MCF 10A (cell line): ENCODE data around the gene IL4R. TPM values are rescaled to one million over a fixed set of nuclear protein-coding genes. Genes with fewer than 3 reads are reported as not detected.
"Not testable (repeated sequence)": the region's sequence is repeated elsewhere in the genome, so short reads cannot be mapped to it uniquely, and the experiment has no call there.

Source experiments
- BruUV-seq: library from RNA; stranded (reverse); fragments of 400-500 nt; replicated peaks from 2 replicates; lab custom pipeline; 2021; lab: Mats Ljungman, UMichigan
- CTCF ChIA-PET: fragments of 300-600 bp; sonication (Branson Sonifier 250); formaldehyde crosslinking; extraction: SDS; loops from one replicate; lab custom pipeline; 2021; ENCODE audit warnings: antibody characterized with exemption, inconsistent platforms; lab: Yijun Ruan, JAX
- POLR2A ChIA-PET: fragments of 300-600, 350-650 bp; sonication (Branson Sonifier 250); formaldehyde crosslinking; extraction: SDS; loops from one replicate; lab custom pipeline; 2020; ENCODE audit warnings: antibody characterized with exemption, inconsistent platforms; lab: Yijun Ruan, JAX
- DNase-seq: peaks from one replicate; pipeline ENCODE4 v3.0.0-alpha.2; 2018; ENCODE audit not compliant: unreplicated experiment
- H3K27ac Mint-ChIP-seq: one replicate; pipeline ENCODE4 v1.8.0; 2022; ENCODE audit warnings: mild to moderate bottlenecking, low read depth, mixed read lengths; ENCODE audit not compliant: unreplicated experiment
- H3K27me3 Mint-ChIP-seq: one replicate; pipeline ENCODE4 v1.8.0; 2022; ENCODE audit warnings: mixed read lengths; ENCODE audit not compliant: insufficient read depth, unreplicated experiment
- H3K36me3 Mint-ChIP-seq: one replicate; pipeline ENCODE4 v1.8.0; 2022; ENCODE audit warnings: mild to moderate bottlenecking, moderate library complexity, mixed read lengths; ENCODE audit not compliant: insufficient read depth, unreplicated experiment
- H3K4me1 Mint-ChIP-seq: one replicate; pipeline ENCODE4 v1.8.0; 2022; ENCODE audit warnings: mixed read lengths; ENCODE audit not compliant: insufficient read depth, unreplicated experiment
- H3K4me3 Mint-ChIP-seq: one replicate; pipeline ENCODE4 v1.8.0; 2022; ENCODE audit warnings: mild to moderate bottlenecking, moderate library complexity, mixed read lengths; ENCODE audit not compliant: unreplicated experiment
- H3K9me3 Mint-ChIP-seq: one replicate; pipeline ENCODE4 v1.8.0; 2022; ENCODE audit warnings: mixed read lengths; ENCODE audit not compliant: unreplicated experiment
- intact Hi-C: fragments of 100-400 bp; cut with micrococcal nuclease; formaldehyde crosslinking; loops from 2 replicates; pipeline ENCODE4 v1.14.1; 2022
- total RNA-seq: library from RNA; stranded (reverse); gene quantifications from 2 replicates; pipeline ENCODE4 v1.2.3, GENCODE V29; 2022
- TF ChIP-seq, protein P1 (sequence below): fragments of 200-600 bp; IDR thresholded peaks from one replicate; pipeline ENCODE4 v1.8.0; 2022; ENCODE audit warnings: antibody characterized with exemption, mild to moderate bottlenecking; ENCODE audit not compliant: unreplicated experiment

Gene IL4R
- total RNA-seq, 1 experiment from 2014 or later = 51.9 TPM

- DNase-seq = no peak
- Mint-ChIP-seq H3K4me1 (peaks cover 10% of the 10 kb centered on the region), H3K27ac (no peak overlapping the region), H3K9me3 (peaks cover 6% of the 10 kb centered on the region), H3K27me3 (no peaks in the 10 kb centered on the region), H3K4me3 (no peak overlapping the region), H3K36me3 (no peaks in the 10 kb centered on the region)
- CTCF ChIA-PET = interaction anchor here (0.7 to 1.7 kb wide), 4 partner anchors 19 to 79 kb away, joined by 3 to 6 read pairs (median 3); partner anchors contain the start of gene NSMCE1
- POLR2A ChIA-PET = interaction anchor here (0.6 to 1.7 kb wide), 6 partner anchors 12 to 36 kb away, joined by 3 to 5 read pairs (median 4); no protein-coding TSS in a partner anchor
- intact Hi-C loops = no loop called here
- no TSS peak for BruUV-seq
- TF ChIP-seq, protein P1, sequence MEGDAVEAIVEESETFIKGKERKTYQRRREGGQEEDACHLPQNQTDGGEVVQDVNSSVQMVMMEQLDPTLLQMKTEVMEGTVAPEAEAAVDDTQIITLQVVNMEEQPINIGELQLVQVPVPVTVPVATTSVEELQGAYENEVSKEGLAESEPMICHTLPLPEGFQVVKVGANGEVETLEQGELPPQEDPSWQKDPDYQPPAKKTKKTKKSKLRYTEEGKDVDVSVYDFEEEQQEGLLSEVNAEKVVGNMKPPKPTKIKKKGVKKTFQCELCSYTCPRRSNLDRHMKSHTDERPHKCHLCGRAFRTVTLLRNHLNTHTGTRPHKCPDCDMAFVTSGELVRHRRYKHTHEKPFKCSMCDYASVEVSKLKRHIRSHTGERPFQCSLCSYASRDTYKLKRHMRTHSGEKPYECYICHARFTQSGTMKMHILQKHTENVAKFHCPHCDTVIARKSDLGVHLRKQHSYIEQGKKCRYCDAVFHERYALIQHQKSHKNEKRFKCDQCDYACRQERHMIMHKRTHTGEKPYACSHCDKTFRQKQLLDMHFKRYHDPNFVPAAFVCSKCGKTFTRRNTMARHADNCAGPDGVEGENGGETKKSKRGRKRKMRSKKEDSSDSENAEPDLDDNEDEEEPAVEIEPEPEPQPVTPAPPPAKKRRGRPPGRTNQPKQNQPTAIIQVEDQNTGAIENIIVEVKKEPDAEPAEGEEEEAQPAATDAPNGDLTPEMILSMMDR = no peak
Observed at GRCh38 chr16:27287051-27287811, 26.5 kb upstream of the IL4R start.

- CTCF ChIA-PET = interaction anchor here (1.2 to 1.7 kb wide), 2 partner anchors 51 to 53 kb away, joined by 3 read pairs; no protein-coding TSS in a partner anchor
- H3K4me3 Mint-ChIP-seq = no peak overlapping the region
- intact Hi-C loops = no loop called here
- no TSS peak for BruUV-seq
- DNase-seq = no peak
- H3K9me3 Mint-ChIP-seq = peaks cover 6% of the 10 kb centered on the region
- no peaks in the 10 kb centered on the region for H3K27me3 Mint-ChIP-seq
- TF ChIP-seq, protein P1 = no peak
- H3K36me3 Mint-ChIP-seq = no peaks in the 10 kb centered on the region
- POLR2A ChIA-PET = interaction anchor here (0.6 kb wide), 2 partner anchors 11 to 33 kb away, joined by 4 to 5 read pairs; no protein-coding TSS in a partner anchor
- peaks cover 10% of the 10 kb centered on the region for H3K4me1 Mint-ChIP-seq
- no peak overlapping the region for H3K27ac Mint-ChIP-seq
Observed at GRCh38 chr16:27287887-27288286, 25.9 kb upstream of the IL4R start.

DNA sequence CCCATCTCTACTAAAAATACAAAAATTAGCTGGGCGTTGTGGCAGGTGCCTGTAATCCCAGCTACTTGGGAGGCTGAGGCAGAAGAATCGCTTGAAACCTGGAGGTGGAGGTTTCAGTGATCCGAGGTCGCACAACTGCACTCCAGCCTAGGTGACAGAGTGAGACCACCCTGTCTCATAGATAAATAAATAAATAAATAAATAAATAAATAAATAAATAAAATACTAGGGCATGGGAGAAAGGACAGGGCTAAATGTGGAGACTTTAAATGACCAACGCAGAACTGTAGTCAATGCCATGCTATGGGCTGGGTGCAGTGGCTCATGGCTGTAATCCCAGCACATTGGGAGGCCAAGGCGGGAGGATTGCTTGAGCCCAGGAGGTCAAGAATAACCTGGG is 25.5 kb upstream of the IL4R start:
- POLR2A ChIA-PET, CTCF ChIA-PET, H3K27me3 Mint-ChIP-seq, H3K4me3 Mint-ChIP-seq, intact Hi-C loops, H3K27ac Mint-ChIP-seq, DNase-seq, H3K36me3 Mint-ChIP-seq, H3K4me1 Mint-ChIP-seq, H3K9me3 Mint-ChIP-seq, BruUV-seq: not testable (repeated sequence)

DNA sequence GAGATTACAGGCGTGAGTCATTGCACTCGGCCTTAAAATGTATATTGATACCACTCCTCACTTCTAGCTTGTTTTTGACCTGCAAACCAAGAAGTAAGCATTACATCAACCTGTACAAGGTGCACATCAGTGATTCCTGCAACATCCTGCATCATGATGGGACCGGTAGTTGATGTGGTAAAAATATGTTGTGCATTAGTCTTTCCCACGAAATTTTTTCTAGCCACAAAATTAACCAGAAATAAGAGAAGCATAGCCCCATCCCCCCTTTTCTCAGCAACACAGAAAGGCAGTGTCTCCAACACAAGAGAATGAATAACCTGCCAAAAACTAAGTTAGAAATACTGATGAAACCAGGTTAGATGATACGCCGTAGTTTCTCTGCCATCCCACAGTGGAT is 24.1 kb upstream of the IL4R start:
- intact Hi-C loops = no loop called here
- Mint-ChIP-seq H3K4me1 (peaks cover 10% of the 10 kb centered on the region), H3K4me3 (no peak overlapping the region), H3K36me3 (no peaks in the 10 kb centered on the region), H3K27me3 (no peaks in the 10 kb centered on the region), H3K27ac (no peak overlapping the region), H3K9me3 (peaks cover 6% of the 10 kb centered on the region)
- CTCF ChIA-PET = no interaction called here
- BruUV-seq = no TSS peak
- TF ChIP-seq, protein P1 = no peak
- POLR2A ChIA-PET = no interaction called here
- no peak for DNase-seq
